ENCODE data around the gene ARHGEF6.
"Not testable (repeated sequence)": the region's sequence is repeated elsewhere in the genome, so short reads cannot be mapped to it uniquely, and the experiment has no call there.

ARHGEF6 gene

GRCh38 chrX:136780763-136781162 lies at the start of gene ARHGEF6:
ARHGEF6 (minus strand) TSS chrX:136780932; CDS start chrX:136780882, 50 bp downstream.
- DNase-seq: peak; percentile 49

- no peak for DNase-seq
Observed at GRCh38 chrX:136829413-136829812, 48.7 kb upstream of the ARHGEF6 start.

- DNase-seq: no peak
Observed at GRCh38 chrX:136828830-136829229, 48.1 kb upstream of the ARHGEF6 start.

GRCh38 chrX:136827026-136827425 lies 46.3 kb upstream of the ARHGEF6 start:
- no peak for DNase-seq

GRCh38 chrX:136825771-136826170 lies 45.0 kb upstream of the ARHGEF6 start:
- DNase-seq: no peak

- DNase-seq: no peak
Observed at GRCh38 chrX:136823175-136823574, 42.4 kb upstream of the ARHGEF6 start.

- no peak for DNase-seq
Observed at GRCh38 chrX:136822337-136823095, 41.8 kb upstream of the ARHGEF6 start.

GRCh38 chrX:136819756-136820155 lies 39.0 kb upstream of the ARHGEF6 start:
- not testable (repeated sequence) for DNase-seq

- DNase-seq: no peak
Observed at GRCh38 chrX:136819031-136819703, 38.4 kb upstream of the ARHGEF6 start.

- DNase-seq: no peak
Observed at GRCh38 chrX:136816975-136817374, 36.2 kb upstream of the ARHGEF6 start.

GRCh38 chrX:136814847-136815750 lies 34.4 kb upstream of the ARHGEF6 start:
- no peak for DNase-seq

GRCh38 chrX:136812286-136812685 lies 31.6 kb upstream of the ARHGEF6 start:
- DNase-seq: no peak

- DNase-seq: peak; percentile 6
Observed at GRCh38 chrX:136810493-136810892, 29.8 kb upstream of the ARHGEF6 start.

GRCh38 chrX:136806891-136807410 lies 26.2 kb upstream of the ARHGEF6 start:
- DNase-seq: no peak

GRCh38 chrX:136802515-136802914 lies 21.8 kb upstream of the ARHGEF6 start:
- DNase-seq: no peak

GRCh38 chrX:136797787-136798186 lies 17.1 kb upstream of the ARHGEF6 start:
- no peak for DNase-seq

- DNase-seq: not testable (repeated sequence)
Observed at GRCh38 chrX:136795132-136795531, 14.4 kb upstream of the ARHGEF6 start.

GRCh38 chrX:136794660-136795059 lies 13.9 kb upstream of the ARHGEF6 start:
- not testable (repeated sequence) for DNase-seq

- no peak for DNase-seq
Observed at GRCh38 chrX:136794080-136794479, 13.3 kb upstream of the ARHGEF6 start.

- DNase-seq: no peak
Observed at GRCh38 chrX:136789856-136790255, 9.1 kb upstream of the ARHGEF6 start.

GRCh38 chrX:136784231-136784630 lies 3.5 kb upstream of the ARHGEF6 start:
- no peak for DNase-seq

- DNase-seq: no peak
Observed at GRCh38 chrX:136783159-136783558, 2.4 kb upstream of the ARHGEF6 start.

- no peak for DNase-seq
Observed at GRCh38 chrX:136781180-136781797, 557 bp upstream of the ARHGEF6 start.
